HL-60/S4 treated with phorbol 12-myristate 13-acetate at 8.2 ng/mL for 4 days and 3 days (cell line): ENCODE data around the gene CLSTN2.

Experiments used
- in situ Hi-C: fragments of 300-500 bp; cut with MboI; formaldehyde crosslinking; loops from 2 replicates; pipeline ENCODE4 v1.15.0; 2022; ENCODE audit warnings: low sequenced_read_pairs

Gene CLSTN2

DNA sequence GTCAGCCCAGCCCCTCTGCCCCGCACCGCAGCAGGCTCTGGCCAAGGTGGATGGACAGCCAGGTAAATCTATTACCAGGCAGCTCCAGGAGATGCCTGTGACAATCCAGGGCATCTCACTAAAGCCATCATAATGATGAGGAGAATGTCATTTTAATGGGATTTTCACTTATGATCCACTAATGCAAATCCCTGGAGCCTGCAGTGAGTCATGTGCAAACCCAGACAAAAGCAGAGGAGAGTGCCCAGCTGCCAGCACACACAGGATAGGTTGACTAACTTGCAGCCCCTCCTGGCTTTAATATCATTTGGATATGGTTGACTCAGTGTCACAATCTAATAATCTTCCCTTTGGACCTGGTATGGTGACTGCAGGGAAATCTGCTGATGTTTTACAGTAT, 536.0 kb downstream of the CLSTN2 start:
- in situ Hi-C loops = no loop called here

DNA sequence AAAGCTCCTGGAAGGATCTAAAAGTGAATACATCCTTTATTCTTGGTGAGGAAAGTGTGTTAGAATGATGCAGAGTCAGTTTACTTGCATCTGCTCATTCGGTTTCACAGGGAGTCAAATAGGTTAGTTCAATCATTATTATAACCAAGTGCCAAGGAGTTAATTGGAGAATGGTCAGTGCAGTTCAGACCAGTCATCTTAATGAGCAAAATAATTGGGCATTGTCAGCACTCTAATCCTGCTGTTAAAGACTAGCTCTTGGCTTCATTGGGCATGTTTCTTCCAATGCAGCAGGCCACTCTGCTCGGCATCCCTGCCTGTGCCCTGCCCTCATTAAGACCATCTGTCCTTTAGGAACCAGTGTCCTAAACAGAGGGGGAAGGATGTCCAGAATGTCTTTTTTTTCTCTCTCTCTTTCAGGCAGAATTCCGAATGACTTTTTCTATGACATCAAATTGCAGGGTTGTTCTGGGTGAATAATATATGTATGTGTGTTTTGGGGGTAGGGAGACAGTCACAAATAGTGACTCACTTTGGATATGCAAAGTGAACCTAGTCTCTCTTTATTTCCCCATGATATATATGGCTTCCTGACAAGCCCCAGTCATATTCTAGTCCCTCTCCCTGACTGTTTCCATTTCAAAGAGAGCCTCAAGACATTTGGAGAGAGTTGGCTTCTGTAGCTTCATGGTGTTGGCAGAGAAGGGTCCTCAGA, 537.5 kb downstream of the CLSTN2 start:
- in situ Hi-C loops = no loop called here

DNA sequence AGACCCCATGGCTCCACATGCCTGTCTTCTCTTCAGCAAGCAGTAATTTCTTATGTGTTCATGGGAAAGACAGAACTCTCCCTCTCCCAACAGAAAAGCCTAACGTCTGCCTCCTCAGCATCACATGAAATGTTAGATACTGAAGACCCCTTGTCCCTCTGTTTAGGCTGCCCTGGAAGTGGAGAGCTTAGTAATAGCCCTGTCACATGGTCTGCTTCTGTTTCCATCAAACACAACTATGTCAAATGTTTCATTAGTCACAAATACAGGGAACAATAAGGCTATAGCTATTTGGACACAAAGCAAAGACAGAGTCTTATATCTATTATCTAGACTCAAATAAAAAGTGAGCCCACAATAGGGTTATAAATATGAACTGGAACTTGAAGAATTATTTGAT, 552.6 kb downstream of the CLSTN2 start:
- in situ Hi-C loops = no loop called here

DNA sequence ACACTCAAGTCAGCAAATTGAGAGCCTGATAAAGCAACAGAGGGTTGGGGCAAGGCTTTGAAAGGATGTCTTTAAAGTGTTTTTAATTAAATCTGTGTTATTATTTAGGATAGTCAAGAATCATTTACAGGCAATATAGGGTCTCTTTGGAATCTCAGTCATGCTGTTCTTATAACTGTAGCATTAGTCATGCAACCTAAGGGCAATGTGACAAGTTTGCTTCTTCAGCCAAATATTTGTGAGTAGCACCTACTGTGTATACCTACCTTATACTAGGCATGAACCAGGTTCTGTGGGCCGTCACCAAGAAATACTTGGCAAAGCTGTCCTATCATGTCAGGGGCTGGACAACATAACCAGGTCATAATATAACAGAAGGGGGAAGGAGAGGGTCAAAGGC, 558.3 kb downstream of the CLSTN2 start:
- in situ Hi-C loops = no loop called here

DNA sequence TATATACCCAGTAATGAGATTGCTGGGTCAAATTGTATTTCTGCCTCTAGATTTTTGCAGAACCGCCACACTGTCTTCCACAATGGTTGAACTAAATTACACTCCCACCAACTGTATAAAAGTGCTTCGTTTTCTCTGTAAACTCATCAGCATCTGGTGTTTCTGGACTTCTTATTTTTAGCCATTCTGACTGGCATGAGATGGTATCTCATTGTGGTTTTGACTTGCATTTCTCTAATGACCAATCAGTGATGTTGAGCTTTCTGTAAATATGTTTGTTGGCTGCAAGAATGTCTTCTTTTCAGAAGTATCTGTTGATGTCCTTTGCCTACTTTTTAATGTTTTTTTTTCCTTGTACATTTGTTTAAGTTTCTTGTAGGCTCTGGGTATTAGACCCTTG, 560.0 kb downstream of the CLSTN2 start:
- in situ Hi-C loops = no loop called here

DNA sequence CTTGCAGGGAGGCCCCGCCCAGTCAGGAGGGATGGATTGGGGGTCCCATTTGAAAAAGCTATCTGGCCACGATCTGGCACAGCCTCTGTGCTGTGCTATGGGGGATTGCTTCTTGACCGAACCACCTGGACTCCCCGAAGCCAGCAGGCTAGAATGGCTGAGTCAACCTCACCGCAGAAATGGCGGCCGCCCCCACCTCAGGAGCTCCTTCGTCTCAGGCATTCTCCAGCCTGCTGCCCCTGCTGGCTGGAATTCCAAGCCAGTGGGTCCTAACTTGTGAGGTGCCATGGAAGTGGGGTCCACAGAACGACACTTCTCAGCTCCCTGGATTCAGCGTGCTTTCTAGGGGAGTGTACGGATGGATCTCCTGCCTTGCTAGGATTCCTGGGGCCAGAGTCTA, 562.3 kb downstream of the CLSTN2 start:
- in situ Hi-C loops = no loop called here

DNA sequence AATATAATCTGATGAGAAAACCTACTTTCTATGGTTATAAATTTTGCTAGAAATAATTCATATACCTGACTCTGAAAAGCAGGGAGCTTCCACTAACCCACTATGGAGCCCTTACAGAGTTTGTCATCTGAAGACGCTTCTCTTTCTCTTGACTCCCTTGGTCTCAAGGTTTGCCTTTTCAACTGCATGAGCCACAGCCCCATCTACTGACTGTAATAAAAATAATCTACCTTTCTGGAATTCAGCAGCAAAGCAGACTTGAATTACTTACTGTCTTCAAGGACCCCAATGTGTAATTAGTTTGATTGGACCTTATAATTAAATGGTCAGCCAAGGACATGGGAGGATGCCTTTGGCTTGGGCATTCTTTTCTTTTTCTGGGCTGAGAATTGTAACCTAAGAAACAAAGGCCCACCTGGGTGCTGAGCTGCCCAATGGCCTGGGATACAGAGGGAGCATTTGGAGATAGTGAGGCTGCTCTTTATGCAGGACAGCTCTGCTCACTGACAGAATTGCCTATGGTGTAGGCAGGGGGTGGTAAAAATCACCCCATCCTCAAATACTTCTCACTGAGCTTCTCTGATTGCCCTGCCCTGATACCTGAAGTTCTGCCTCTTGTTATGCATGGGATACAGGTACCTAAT, 564.3 kb downstream of the CLSTN2 start:
- in situ Hi-C loops = no loop called here

DNA sequence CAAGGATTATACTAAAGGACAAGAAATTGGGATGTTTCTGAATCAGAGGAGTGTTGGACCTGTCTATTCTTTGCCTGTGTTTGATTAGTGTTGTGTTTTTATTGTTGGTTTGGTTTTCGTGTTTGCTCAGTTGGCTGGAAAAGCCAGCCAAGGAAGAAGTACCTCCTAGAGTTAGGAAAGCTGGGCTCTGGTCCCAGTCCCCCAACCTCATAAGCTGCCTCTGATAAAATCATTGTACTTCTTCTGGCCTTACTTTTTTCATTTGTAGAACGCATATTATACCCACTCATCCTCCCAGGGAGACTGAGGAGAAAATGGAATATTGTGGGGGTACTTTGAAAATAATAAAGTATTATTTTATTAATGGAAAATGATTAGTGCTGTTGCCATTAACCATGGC, 565.5 kb downstream of the CLSTN2 start:
- in situ Hi-C loops = no loop called here

DNA sequence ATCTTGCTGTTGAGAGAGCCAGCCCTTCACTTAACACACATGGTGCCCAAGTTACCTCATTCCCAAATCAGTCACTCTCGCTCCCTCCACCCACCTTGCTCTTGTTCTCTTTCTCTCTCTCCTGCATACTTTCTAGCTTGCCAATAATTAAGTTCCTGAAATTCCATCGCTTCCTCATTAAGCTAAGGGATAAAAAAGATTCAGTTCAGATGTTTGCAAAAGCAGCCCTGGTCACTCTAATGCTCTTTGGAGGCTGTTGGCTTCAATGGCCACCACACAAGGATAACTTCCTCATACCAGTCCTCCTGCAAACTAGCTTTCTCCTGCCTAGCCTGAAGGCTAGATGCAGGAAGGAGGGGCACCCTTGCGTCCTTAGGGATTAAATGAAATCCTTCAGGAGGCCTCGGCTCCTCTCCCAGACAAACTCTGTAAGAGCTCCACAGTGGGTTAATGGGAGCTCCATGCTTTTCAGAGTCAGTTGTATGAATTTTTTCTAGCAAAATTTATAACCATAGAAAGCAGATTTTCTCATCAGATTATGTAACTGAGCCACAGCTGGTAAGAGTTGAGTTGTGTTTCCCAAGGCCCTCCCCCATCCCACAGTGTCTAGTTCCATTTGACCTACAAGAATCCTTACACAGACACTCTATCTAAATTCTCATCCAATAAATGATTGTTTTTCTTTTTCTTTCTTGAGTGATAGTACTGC, 566.2 kb downstream of the CLSTN2 start:
- in situ Hi-C loops = no loop called here

DNA sequence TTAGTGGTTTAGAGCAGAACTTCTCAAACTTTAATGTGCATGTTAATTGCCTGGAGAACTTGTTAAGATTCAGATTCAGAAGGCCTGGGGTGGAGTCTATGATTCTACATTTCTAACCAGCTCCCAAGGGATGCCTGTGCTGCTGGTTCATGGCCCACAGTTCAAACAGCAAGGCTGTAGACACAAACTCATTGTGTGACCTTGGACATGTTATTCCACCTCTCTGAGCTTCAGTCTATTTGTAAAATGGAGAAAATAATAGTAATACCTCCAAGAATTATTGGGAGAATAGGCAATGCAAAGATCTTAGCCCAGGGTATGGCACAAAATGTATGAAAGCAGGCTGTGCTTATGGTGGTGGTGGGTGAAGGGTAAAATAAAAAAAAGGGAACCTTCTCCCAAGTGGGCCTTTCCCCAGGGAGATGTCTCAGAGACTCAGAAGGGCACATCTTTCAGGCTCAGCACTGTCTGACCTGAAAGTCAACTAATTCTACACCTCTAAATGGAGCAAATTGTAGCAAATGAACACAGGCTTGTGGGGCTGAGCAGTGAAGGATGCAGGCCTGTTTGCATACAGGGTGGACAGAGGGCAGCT, 566.9 kb downstream of the CLSTN2 start:
- in situ Hi-C loops = no loop called here

DNA sequence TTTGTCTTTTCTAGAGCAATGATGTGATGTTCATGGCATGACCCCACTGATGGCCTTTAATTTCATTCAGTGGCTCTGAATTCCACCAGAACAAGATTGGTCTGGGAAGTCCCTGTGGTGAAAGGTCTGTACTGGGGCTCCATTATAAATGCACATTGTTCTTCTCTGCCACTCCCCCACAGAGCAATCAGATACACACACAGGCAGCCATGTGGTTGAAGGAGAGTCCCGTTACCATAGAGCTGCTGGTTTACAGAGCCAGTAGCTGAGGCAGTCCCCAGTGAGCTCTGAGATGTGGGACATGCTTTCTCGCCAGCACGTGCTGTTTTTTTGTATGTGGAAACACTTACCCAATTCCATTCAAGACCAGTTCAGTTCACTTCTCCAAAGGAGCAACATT, 570.2 kb downstream of the CLSTN2 start:
- in situ Hi-C loops = no loop called here

DNA sequence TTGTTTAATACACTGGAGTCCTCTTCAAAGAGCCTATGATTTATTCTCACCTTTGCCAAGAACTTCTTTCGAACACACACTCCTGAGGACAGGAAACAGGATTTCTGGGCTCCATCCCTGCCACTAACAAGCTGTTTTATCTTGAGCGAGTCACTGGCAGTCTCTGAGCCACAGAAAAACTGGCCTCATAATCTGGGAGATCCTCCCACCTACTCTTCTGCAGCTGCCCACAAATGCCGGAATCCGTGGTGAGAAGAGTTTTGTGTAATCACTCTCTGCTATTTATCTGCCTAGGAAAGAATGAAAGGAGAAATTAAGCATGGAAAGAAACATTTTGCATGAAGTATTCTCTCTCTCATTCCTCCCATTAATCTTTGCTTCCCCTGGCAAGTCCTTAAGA, 570.9 kb downstream of the CLSTN2 start:
- in situ Hi-C loops = no loop called here

DNA sequence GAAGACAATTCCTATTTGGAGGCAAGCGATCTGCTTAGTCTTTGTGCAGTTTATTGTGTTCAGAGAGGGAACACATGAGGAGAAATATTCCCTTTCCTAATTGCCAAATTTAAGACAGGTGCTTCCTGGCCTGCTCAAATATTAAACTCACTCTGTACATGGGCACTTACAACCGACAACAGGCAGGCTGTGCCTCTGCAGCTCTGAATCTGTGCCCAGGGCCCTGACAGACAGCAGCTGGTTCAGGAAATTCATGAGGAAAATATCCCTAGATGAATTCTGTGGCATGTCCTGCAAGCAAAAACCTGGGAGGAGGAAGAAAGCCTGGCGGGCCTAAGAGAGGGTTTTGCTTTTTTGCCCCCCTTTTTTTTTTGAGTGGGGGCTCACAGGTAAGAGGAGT, 573.6 kb downstream of the CLSTN2 start:
- in situ Hi-C loops = no loop called here

DNA sequence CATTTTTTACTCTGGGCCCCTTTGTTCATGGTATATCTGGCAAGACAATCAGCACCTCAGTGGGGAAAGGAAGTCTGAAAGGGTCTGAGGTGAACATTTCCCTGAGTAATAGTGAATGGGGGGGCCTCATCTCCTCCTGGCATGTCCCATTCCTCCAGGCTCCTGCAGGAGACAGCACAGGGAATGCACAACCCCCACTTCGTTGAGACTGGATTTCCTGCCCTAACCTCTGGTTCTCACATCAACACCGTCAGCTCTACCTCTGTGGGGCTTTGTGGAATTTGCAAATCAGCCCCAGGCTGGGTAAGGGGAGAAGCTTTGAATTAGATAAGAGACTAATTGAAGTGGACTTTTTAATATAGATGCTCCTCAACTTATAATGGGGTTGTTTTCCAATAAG, 574.5 kb downstream of the CLSTN2 start:
- in situ Hi-C loops = no loop called here

DNA sequence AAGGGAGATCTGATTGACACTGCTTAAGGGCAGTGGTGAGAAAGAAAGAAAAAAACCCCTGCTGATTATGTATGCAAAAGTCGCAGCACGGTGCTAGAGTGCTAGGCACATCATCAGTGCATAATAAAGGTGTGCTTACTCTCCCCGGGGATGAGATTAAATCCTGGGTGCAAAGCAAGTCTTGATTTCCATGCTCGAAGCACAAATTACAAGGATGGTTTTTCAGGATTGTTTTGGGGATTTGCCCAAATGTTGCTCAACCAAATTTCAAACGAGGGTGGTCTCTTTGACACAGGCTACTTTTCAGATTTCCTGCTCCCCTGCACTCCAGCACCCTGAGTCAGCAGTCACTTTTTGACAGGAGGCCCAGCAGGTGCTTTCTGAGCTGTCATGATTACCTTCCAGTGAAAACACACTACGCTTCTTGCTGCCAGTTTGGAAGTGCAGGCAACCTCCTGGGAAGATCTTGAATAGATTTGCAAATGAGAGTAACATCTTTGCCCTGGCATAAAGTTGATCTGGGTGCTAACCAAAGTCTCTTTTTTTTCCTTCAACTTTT, 575.4 kb downstream of the CLSTN2 start:
- in situ Hi-C loops = no loop called here

DNA sequence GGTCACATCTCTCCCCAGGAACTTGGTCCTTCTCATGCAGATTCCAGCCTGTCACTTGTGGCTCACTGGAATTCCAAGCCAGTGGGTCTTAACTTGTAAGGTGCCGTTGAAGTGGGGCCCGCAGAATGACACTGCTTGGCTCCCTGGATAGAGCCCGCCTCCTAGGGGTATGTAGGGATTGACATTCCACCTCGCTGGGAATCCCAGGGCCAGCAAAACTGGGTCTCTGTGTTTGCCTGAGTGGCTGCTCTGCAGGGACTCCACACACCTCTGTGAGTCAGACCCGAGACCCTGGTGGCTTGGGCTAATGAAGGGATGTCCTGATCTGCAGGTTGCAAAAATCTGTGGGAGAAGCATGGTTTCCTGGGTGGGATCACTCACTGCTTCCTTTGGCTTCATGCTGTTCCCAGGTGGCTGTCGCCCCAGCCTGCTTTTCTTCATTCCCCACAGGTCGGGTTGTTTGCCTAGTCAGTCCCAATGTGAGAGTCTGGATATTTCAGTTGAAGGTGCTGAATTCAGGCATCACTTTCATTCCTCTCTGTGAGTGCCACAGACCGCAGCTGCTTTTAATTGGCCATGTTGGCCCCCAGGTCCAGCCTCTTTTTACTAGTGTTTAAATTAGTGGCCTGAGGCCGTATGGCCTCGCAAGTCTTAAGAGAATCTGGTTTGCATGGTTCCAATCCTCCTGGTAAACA, 586.9 kb downstream of the CLSTN2 start:
- in situ Hi-C loops = no loop called here

DNA sequence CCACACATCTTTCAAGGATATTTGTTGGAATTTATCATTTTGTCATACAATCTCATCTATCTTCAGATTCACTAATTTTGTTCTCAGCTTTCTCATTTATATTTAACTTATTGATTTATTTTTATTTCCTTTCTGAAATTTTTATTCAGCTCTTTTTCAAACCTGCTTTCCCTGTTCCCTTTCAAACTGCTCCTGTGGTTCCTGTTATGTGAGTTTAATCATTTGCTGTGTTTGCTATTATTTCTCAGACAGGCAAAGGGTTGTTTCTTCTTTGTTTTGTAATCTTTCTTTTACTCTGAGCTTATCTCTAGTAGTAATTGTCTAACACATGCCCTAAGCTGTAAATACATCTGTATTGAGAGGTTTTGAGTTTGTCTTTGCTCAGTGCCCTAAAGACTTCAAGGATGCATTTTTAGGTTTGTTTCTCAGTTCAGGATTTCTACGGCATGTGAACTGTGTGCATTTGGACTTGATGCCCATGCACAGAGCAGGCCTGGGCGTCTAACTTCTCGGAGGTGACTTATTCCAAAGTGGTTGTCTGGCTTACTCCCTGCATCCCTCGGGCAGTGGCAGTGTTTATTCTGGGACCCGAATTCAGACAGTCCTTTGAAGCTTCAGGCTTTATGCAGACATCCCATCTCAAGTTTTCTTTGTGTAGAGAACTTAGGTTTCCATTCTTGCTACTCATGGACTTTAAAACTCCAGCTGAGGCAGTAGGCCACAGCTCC, 587.8 kb downstream of the CLSTN2 start:
- in situ Hi-C loops = no loop called here

DNA sequence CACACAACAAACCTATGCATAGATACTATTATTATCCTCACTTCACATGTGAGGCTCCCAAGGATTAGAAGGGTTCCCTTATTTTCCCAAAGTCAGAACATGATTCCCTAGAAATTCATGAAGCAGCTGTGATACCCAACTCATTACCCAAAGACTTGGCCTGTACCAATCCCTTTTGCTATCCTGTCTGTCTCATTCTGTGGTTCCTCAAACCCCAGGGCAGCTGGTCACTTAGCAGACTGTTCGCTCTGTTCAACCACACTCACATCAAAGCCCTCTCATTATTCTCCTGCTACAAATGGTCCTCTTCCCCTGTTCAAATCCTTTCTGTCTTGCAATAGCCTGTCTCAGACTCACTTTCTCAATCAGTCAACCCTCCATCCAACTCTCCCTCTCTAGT, 588.6 kb downstream of the CLSTN2 start:
- in situ Hi-C loops = no loop called here

DNA sequence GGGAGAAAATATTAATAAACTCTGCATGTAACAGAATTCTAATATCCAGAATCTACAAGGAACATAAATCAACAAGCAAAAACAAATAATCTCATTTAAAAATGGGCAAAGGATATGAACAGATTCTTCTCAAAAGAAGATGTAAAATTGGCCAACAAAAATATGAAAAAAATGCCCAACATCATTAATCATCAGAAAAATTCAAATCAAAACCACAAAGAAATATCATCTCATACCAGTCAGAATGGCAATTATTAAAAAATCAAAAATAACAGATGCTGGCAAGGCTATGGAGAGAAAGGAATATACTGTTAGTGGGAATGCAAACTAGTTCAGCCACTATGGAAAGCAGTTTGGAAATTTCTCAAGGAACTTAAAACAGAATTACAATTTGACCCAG, 592.2 kb downstream of the CLSTN2 start:
- in situ Hi-C loops = no loop called here

DNA sequence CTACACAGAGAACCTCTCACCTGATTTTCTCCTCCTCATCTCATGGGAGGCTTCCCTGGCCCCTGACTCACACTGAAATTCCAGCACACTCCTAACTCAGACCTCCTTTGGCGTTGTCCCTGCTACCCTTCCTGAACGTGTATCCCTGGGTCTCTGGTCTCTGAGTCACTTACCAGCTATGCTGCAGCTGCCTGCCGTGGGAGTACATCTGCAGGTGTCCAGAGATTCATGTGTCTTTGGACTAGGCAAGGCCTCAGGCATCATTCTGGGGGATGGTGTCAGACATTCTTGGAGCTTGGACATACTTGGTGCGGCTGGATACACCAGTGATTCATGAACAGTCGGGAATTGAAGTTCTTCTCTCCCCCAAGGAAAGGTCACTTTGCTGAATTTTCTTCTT, 594.1 kb downstream of the CLSTN2 start:
- in situ Hi-C loops = no loop called here
